HG03565 (cell line): ENCODE results near the gene SERPINB10.
"Not testable (repeated sequence)": the region's sequence is repeated elsewhere in the genome, so short reads cannot be mapped to it uniquely, and the experiment has no call there.

Experiments
- ATAC-seq: cut with Tn5 transposase; IDR thresholded peaks from one replicate; pipeline ENCODE4 v1.9.1; 2021; ENCODE audit warnings: mild to moderate bottlenecking, moderate library complexity; ENCODE audit not compliant: unreplicated experiment

The SERPINB10 gene

GRCh38 chr18:63940008-63940407 is 32.2 kb downstream of the SERPINB10 start:
- no peak for ATAC-seq

DNA sequence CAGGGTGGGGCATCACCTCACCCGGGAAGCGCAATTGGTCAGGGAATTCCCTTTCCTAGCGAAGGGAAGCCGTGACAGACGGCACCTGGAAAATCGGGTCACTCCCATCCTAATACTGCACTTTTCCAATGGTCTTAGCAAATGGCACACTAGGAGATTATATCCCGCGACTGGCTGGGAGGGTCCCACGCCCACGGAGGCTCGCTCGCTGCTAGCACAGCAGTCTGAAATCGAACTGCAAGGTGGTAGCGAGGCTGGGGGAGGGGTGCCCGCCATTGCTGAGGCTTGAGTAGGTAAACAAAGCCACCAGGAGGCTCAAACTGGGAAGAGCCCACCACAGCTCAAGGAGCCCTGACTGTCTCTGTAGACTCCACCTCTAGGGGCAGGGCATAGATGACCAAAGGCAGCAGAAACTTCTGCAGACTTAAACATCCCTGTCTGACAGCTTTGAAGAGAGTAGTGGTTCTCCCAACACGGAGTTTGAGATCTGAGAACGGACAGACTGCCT is 32.8 kb downstream of the SERPINB10 start:
- not testable (repeated sequence) for ATAC-seq

DNA sequence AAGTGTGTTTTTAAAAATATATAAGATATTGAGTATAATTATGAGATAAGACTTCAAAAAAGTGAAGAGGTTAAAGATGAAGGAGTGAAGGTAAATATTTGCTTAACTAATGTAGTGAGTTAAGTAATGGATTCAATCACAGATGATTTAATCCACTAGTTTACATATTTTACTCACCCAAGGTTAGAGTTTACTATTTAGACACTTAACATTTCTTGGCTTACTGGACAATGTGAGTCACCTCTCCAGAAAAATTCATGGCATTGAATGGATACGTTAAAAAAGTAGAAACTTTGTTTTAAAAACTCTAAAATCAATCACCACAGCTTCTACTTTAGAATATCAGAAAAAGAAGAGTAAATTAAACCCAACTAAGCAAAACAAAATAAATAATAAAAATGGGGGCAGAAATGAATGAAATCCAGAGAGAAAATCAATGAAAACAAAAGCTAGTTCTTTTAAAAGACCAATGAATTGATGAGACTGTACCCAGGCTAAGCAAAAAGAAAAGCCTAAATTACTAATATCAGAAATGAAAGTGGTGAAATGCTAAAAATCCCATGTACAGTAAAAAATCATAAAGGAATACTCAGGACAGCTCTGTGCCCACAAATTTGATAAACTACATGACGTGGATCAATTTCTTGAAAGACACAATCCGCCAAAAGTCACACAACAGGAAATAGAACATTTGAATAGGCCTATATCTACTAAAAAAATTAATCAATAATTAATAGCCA is 39.5 kb downstream of the SERPINB10 start:
- no peak for ATAC-seq

DNA sequence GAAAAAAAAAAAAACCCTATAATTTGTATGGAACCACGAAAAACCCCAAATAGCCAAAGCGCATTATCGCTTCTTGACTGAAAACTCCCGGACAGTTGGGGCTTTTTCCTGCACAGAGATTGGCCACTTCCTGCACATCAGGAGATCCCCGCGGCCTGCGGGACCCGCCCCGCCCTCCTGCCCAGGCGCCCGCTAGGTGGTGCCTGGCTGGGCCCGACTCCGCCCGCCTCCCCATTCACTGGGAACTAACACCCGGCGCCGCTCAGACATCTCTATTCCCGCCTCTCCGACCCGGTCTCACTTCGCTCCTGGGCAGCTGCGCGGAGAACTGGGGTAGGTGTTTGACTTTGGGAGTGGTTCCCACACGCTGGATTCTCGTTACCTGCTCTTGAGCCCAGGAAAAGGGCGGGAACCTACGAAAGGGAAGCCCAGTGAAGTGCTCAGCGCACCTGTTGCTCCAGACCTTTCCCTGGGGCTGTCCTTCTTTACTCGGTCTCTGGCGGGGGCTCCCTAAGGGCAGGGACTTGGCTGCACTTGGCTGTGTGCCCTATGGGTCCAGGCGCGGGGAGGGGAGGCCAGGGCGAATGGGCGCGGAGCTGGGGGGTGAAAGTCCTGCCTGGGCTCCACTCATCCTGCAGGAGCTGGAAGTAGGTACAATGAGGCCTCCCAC is 41.4 kb downstream of the SERPINB10 start, which contains the start of gene HMSD:
HMSD (plus strand) TSS at position 234 of the 670 bp plus-strand sequence. CDS start 4,155 bp downstream, outside the sequence.
- ATAC-seq, result peak; percentile 87

GRCh38 chr18:63951302-63951705 is 43.5 kb downstream of the SERPINB10 start:
- ATAC-seq, result peak; percentile 42

DNA sequence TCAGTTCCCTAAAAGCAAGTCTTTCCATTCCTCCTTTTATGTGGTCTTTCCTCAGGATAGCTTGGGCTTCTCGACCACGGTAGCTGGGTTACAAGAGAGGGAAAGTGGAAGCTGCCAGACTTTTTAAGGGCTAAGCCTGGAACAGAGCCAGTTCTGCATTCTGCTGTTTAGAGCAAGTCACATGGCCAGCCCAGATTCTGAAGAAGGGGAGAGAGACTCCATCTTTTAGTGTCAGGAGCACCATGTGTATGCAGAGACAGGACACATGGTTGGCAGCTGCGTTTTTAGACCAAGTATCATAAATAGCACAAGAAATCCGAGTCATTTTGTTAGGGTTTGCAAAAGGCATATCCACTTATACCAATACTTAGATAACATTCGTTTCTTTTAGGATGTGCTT is 46.1 kb downstream of the SERPINB10 start:
- no peak for ATAC-seq

DNA sequence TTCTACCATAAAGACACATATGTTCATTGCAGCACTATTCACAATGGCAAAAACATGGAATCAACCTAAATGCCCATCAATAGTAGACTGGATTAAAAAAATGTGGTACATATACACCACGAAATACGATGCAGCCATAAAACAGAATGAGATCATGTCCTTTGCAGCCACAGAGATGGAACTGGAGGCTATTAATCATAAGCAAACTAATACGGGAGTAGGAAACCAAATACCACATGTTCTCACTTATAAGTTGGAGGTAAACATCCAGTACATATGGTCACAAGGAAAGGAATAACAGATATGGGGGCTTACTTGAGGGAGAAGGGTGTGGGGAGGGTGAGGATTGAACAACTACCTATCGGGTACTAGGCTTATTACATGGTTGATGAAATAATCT is 49.0 kb downstream of the SERPINB10 start:
- no peak for ATAC-seq

GRCh38 chr18:63960891-63961290 is 53.1 kb downstream of the SERPINB10 start:
- ATAC-seq, result no peak

DNA sequence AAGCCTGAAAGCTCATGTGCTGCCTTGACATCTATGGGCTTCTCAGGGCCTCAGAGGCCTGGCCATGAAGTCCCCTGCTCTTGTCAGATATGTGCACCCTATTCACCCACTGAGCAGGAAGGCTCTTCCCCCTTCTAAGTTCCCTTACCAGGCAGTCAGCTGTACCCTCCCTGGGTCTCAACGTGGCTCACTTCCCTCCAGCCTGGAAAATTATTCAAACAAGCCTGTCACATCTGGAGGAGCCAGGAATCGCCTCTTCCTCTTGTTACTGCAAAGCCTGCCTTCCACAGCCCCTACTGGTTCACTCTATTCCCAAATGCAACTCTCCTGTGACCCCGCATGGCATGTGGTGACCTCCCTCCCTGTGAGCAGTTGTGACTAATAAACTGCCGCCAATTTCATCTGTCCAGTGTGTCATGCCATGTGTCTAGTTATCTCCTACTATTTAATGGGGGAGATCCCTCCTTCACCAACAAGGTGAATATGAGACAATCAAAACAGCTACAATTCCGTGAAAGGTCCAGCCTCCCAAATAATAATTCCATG is 53.8 kb downstream of the SERPINB10 start:
- ATAC-seq, result no peak

GRCh38 chr18:63962137-63962536 is 54.4 kb downstream of the SERPINB10 start:
- no peak for ATAC-seq

DNA sequence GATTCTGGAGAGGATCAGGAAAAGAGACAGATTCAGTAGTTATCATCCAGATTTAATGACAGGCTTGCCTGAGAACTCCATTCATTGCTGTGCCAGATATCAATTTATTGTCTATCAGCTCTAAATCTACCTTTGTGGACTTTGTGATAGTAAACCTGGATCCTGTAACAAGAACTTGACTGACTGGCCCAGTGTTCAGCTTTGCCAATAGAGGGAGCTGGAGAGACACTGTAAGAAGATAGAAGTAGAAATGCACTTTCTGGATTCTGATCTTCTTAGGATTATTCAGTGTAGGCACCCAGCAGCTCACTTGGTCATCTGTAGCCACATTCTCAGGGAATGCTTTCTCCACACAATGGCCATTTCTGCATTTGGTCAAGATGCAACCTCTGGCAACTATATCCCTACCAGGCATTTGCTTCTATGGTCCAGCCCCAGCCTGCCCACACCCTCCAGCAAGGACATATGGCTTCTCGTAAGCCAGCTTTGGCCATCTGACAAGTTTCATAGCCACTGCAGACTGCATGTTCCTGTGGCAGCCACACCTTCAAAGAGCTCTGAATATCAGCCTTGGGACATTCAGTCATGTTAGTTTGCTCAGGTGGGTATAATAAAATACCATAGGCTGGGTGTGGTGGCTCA is 56.0 kb downstream of the SERPINB10 start:
- peak; percentile 73 for ATAC-seq

DNA sequence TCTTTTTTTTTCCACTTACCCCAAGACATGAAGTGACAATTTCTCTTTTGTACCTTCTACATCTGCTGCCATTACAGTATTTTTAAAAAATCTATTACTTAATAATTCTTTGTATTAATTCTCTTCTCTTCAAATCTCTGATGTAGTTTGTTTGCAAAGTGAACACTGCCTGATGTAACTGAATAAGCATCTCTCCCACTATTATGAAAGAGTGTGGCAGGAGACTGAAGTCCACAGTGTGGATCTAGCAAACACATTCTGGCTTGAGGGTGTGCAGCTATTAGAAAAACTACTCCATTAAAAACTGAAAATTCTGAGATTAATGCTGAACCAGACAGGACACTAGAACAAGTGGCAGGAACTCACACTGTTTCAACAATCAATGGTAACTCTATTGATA is 57.1 kb downstream of the SERPINB10 start:
- ATAC-seq, result no peak

GRCh38 chr18:63965716-63966330 is 58.1 kb downstream of the SERPINB10 start:
- ATAC-seq, result no peak

- peak; percentile 89 for ATAC-seq
These were observed 62.4 kb downstream of the SERPINB10 start, which contains the start of gene SERPINB8 for GRCh38 chr18:63969942-63970808. SERPINB8 (plus strand) TSS chr18:63970081; CDS start chr18:63978309, 8,228 bp downstream.

DNA sequence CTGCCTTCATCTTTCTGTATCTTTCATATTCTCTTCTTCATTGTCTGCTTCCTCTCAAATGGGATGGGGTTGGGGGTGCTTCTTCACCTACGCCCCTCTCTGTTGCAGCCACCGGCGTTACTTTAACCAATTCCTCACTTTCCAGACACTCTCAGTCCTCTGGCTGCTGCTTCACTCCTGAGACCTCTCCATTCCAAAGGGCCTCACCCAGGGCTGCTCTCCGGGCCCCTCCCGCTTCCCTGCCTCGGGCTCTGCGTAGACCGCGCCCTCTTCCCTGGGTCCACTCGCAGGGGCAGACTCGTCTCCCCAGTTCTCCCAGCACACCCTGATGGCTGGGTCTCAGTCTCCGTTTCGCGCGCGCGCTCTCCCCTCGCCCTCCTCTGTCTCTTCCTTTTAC is 63.0 kb downstream of the SERPINB10 start:
- ATAC-seq, result no peak

DNA sequence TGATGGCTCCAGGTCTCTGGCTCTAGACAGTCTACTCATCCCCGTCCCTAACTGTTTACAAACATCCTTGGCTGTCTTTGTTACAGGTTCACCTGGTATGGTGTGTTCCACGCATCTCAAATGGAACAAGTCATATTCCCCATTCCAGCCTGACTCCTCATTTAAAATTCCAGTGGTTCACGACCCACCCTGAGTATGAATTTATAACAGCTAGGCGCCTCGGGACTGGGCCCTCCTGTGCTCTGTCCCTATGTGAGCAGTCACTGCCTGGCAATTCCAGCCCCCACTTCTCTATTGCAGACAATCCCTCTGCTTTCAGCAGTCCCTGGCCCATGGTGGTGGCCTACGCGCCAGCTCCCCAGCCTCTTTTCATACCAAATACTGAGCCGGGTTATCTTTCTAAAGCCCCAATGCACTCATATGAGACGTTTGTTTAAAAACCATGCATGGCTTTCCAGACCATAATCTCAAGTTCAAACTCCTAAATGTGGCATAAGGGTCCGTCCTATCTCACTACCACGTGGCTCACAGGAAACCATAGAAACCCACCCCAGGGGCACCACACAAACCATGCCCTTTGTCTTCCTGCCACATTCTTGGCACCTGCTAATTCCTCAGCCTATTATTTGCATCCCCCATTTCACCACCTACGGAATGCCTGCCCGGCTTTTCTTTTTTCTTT is 63.7 kb downstream of the SERPINB10 start:
- ATAC-seq, result no peak

- no peak for ATAC-seq
These were observed 64.2 kb downstream of the SERPINB10 start for GRCh38 chr18:63972002-63972376.

GRCh38 chr18:63974991-63975390 is 67.2 kb downstream of the SERPINB10 start:
- no peak for ATAC-seq

GRCh38 chr18:63975628-63976027 is 67.9 kb downstream of the SERPINB10 start:
- ATAC-seq, result no peak
